ENCODE measurements around the gene CCDC82.
A peak's percentile ranks its signal among the peaks of the same experiment; 100 is the strongest.

The CCDC82 gene

GRCh38 chr11:96365493-96365892, 24.2 kb downstream of the CCDC82 start:
- ChIA-PET CTCF (interaction anchor here (1.0 to 1.2 kb wide), 3 partner anchors 11 to 313 kb away, joined by 3 read pairs; no protein-coding TSS in a partner anchor), POLR2A (no interaction called here)
- WGBS (ENCODE audit: insufficient coverage), result no CpG with 5 or more reads among the region's 1 CpG
- no peaks in the 10 kb centered on the region for H3K4me1 ChIP-seq (ENCODE audit: control extremely low read depth in 1 of 4, control insufficient read depth in 4 of 4, insufficient read depth in 4 of 4, low read length in 3 of 4)
- peaks cover 13 to 43% (median 27%) of the 10 kb centered on the region in 4 experiments for H3K36me3 ChIP-seq (ENCODE audit: control insufficient read depth in 4 of 4, insufficient read depth in 4 of 4, low read length in 3 of 4)
- no peaks in the 10 kb centered on the region for H3K27me3 ChIP-seq (replicated peaks in 2 of 5; ENCODE audit: control insufficient read depth in 4 of 5, insufficient read depth in 5 of 5, low read length in 4 of 5)
- no peak overlapping the region for H3K27ac ChIP-seq (ENCODE audit: insufficient read depth in 1 of 2, low read depth in 1 of 2, low read length in 2 of 2, poor library complexity in 1 of 2, severe bottlenecking in 2 of 2)
- DNase-seq, result no peak
- no peak overlapping the region for H3K4me3 ChIP-seq (ENCODE audit: control insufficient read depth in 1 of 7, extremely low read depth in 1 of 7, insufficient read depth in 4 of 7, low read depth in 2 of 7, low read length in 6 of 7)
- peaks cover 0 to 13% (median 7%) of the 10 kb centered on the region in 5 experiments for H3K9me3 ChIP-seq (ENCODE audit: control extremely low read depth in 1 of 5, control insufficient read depth in 4 of 5, insufficient read depth in 2 of 5, low read depth in 1 of 5, low read length in 4 of 5)

DNA sequence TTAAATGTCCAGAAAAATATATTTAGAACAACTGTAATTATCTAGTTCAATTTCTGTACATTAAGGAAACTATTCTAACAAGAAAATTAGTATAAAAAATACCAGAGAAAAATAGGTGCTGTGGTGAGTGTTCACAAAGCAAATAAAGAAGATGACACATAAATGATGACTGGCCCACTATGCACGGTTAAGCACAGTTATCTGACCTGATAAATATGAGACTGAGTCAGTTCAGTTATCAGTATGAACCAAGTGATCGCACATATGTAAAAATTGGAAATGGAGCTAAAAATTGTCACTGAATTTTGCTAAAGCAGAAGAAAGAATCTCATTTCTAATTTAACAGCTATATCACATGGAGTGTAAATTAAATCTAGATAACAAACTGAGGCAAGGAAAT, 27.9 kb downstream of the CCDC82 start:
- Histone ChIP-seq H3K36me3 (ENCODE audit: control insufficient read depth in 4 of 4, insufficient read depth in 4 of 4, low read length in 3 of 4) (peaks cover 9 to 28% (median 22%) of the 10 kb centered on the region in 4 experiments), H3K4me1 (ENCODE audit: control extremely low read depth in 1 of 4, control insufficient read depth in 4 of 4, insufficient read depth in 4 of 4, low read length in 3 of 4) (no peaks in the 10 kb centered on the region), H3K27ac (ENCODE audit: insufficient read depth in 1 of 2, low read depth in 1 of 2, low read length in 2 of 2, poor library complexity in 1 of 2, severe bottlenecking in 2 of 2) (no peak overlapping the region), H3K27me3 (replicated peaks in 2 of 5; ENCODE audit: control insufficient read depth in 4 of 5, insufficient read depth in 5 of 5, low read length in 4 of 5) (no peaks in the 10 kb centered on the region), H3K4me3 (ENCODE audit: control insufficient read depth in 1 of 7, extremely low read depth in 1 of 7, insufficient read depth in 4 of 7, low read depth in 2 of 7, low read length in 6 of 7) (no peak overlapping the region), H3K9me3 (ENCODE audit: control extremely low read depth in 1 of 5, control insufficient read depth in 4 of 5, insufficient read depth in 2 of 5, low read depth in 1 of 5, low read length in 4 of 5) (no peaks in the 10 kb centered on the region)
- no peak for DNase-seq
- WGBS (ENCODE audit: insufficient coverage), result 82% methylated on average over 1 of the region's 2 CpGs
- POLR2A ChIA-PET, result no interaction called here
- CTCF ChIA-PET, result interaction anchor here (0.9 to 1.1 kb wide), 2 partner anchors 20 to 253 kb away, joined by 3 read pairs; no protein-coding TSS in a partner anchor

- no peaks in the 10 kb centered on the region for H3K27me3 ChIP-seq (replicated peaks in 2 of 5; ENCODE audit: control insufficient read depth in 4 of 5, insufficient read depth in 5 of 5, low read length in 4 of 5)
- ChIA-PET POLR2A (no interaction called here), CTCF (no interaction called here)
- H3K27ac ChIP-seq (ENCODE audit: insufficient read depth in 1 of 2, low read depth in 1 of 2, low read length in 2 of 2, poor library complexity in 1 of 2, severe bottlenecking in 2 of 2), result no peak overlapping the region
- DNase-seq, result no peak
- no peaks in the 10 kb centered on the region for H3K9me3 ChIP-seq (ENCODE audit: control extremely low read depth in 1 of 5, control insufficient read depth in 4 of 5, insufficient read depth in 2 of 5, low read depth in 1 of 5, low read length in 4 of 5)
- no peak overlapping the region for H3K4me3 ChIP-seq (ENCODE audit: control insufficient read depth in 1 of 7, extremely low read depth in 1 of 7, insufficient read depth in 4 of 7, low read depth in 2 of 7, low read length in 6 of 7)
- H3K36me3 ChIP-seq (ENCODE audit: control insufficient read depth in 4 of 4, insufficient read depth in 4 of 4, low read length in 3 of 4), result peaks cover 2 to 31% (median 28%) of the 10 kb centered on the region in 4 experiments
- WGBS (ENCODE audit: insufficient coverage), result 83% methylated on average over 1 of the region's 3 CpGs
- no peaks in the 10 kb centered on the region for H3K4me1 ChIP-seq (ENCODE audit: control extremely low read depth in 1 of 4, control insufficient read depth in 4 of 4, insufficient read depth in 4 of 4, low read length in 3 of 4)
Measured at GRCh38 chr11:96358321-96358720, 31.4 kb downstream of the CCDC82 start.

DNA sequence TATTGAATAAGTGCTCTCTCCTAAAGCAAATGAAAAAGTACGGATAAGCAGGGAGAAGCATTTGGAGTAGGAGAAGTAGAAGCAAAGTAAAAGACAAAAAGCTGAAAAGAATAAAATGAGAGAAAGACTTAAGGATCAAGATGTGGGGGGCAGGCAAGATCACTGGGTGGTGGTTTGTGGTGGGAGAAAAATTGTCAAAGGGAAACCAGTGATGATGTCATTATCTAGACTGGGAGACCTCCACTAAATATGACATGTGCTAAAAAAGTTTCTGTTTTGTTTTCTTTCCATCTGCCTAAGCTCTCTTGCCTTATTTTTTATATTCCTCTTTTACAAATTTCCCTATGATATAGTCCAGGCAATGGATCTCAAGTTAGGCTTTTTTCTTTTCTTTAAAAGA, 31.9 kb downstream of the CCDC82 start:
- WGBS (ENCODE audit: insufficient coverage), result 100% methylated on average over 1 of the region's 1 CpG
- Histone ChIP-seq H3K27ac (ENCODE audit: insufficient read depth in 1 of 2, low read depth in 1 of 2, low read length in 2 of 2, poor library complexity in 1 of 2, severe bottlenecking in 2 of 2) (no peak overlapping the region), H3K36me3 (ENCODE audit: control insufficient read depth in 4 of 4, insufficient read depth in 4 of 4, low read length in 3 of 4) (peaks cover 2 to 31% (median 28%) of the 10 kb centered on the region in 4 experiments), H3K4me3 (ENCODE audit: control insufficient read depth in 1 of 7, extremely low read depth in 1 of 7, insufficient read depth in 4 of 7, low read depth in 2 of 7, low read length in 6 of 7) (no peak overlapping the region), H3K9me3 (ENCODE audit: control extremely low read depth in 1 of 5, control insufficient read depth in 4 of 5, insufficient read depth in 2 of 5, low read depth in 1 of 5, low read length in 4 of 5) (no peaks in the 10 kb centered on the region), H3K4me1 (ENCODE audit: control extremely low read depth in 1 of 4, control insufficient read depth in 4 of 4, insufficient read depth in 4 of 4, low read length in 3 of 4) (no peaks in the 10 kb centered on the region), H3K27me3 (replicated peaks in 2 of 5; ENCODE audit: control insufficient read depth in 4 of 5, insufficient read depth in 5 of 5, low read length in 4 of 5) (no peaks in the 10 kb centered on the region)
- DNase-seq, result peak in 2 of 3 donors; percentile 52 to 53
- CTCF ChIA-PET, result interaction anchor here (1.1 to 1.2 kb wide), 2 partner anchors 14 to 16 kb away, joined by 3 read pairs; partner anchors contain the start of gene MAML2
- POLR2A ChIA-PET, result no interaction called here

DNA sequence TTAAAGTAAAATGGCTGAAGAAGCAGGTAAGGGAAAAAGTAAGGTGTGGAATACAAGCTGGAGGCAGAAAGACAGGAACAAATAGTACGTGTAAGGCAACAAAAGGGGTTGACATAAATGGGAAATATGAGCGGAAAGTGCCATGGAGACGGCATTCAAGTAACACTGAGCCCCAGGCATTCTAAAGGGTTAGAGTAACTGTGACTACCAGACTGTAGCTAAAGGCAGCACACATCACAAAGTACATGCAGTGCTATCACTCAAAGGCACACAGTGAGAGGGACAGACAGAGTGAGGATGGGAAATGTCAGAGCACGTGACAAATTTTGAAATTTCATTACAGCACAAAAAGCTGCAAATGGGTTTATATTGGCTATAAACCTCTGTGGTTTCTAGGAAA, 32.9 kb downstream of the CCDC82 start:
- POLR2A ChIA-PET, result no interaction called here
- CTCF ChIA-PET, result interaction anchor here (1.1 to 1.7 kb wide), 3 partner anchors 13 to 345 kb away, joined by 3 read pairs; partner anchors contain the start of gene MAML2
- H3K27ac ChIP-seq (ENCODE audit: insufficient read depth in 1 of 2, low read depth in 1 of 2, low read length in 2 of 2, poor library complexity in 1 of 2, severe bottlenecking in 2 of 2), result no peak overlapping the region
- H3K4me1 ChIP-seq (ENCODE audit: control extremely low read depth in 1 of 4, control insufficient read depth in 4 of 4, insufficient read depth in 4 of 4, low read length in 3 of 4), result no peaks in the 10 kb centered on the region
- no peaks in the 10 kb centered on the region for H3K27me3 ChIP-seq (replicated peaks in 2 of 5; ENCODE audit: control insufficient read depth in 4 of 5, insufficient read depth in 5 of 5, low read length in 4 of 5)
- no peak overlapping the region for H3K4me3 ChIP-seq (ENCODE audit: control insufficient read depth in 1 of 7, extremely low read depth in 1 of 7, insufficient read depth in 4 of 7, low read depth in 2 of 7, low read length in 6 of 7)
- WGBS (ENCODE audit: insufficient coverage), result 92% methylated on average over 1 of the region's 4 CpGs
- H3K9me3 ChIP-seq (ENCODE audit: control extremely low read depth in 1 of 5, control insufficient read depth in 4 of 5, insufficient read depth in 2 of 5, low read depth in 1 of 5, low read length in 4 of 5), result no peaks in the 10 kb centered on the region
- no peak for DNase-seq
- peaks cover 2 to 32% (median 27%) of the 10 kb centered on the region in 4 experiments for H3K36me3 ChIP-seq (ENCODE audit: control insufficient read depth in 4 of 4, insufficient read depth in 4 of 4, low read length in 3 of 4)

GRCh38 chr11:96342961-96343711, 46.6 kb downstream of the CCDC82 start, which contains the start of gene MAML2:
Gene MAML2 (minus strand): TSS chr11:96343195. CDS start chr11:96341895, 1,300 bp downstream.
- H3K36me3 ChIP-seq (ENCODE audit: control insufficient read depth in 4 of 4, insufficient read depth in 4 of 4, low read length in 3 of 4), result no peaks in the 10 kb centered on the region
- CTCF ChIA-PET, result interaction anchor here (0.6 to 8.1 kb wide), 78 partner anchors 10 to 516 kb away, joined by 3 to 95 read pairs (median 4); partner anchors contain the start of genes CCDC82 and JRKL
- DNase-seq, result peak; percentile 91 to 96 (median 95)
- no peaks in the 10 kb centered on the region for H3K9me3 ChIP-seq (ENCODE audit: control extremely low read depth in 1 of 5, control insufficient read depth in 4 of 5, insufficient read depth in 2 of 5, low read depth in 1 of 5, low read length in 4 of 5)
- no peaks in the 10 kb centered on the region for H3K27me3 ChIP-seq (replicated peaks in 2 of 5; ENCODE audit: control insufficient read depth in 4 of 5, insufficient read depth in 5 of 5, low read length in 4 of 5)
- peaks cover 26 to 47% (median 44%) of the 10 kb centered on the region in 4 experiments for H3K4me1 ChIP-seq (ENCODE audit: control extremely low read depth in 1 of 4, control insufficient read depth in 4 of 4, insufficient read depth in 4 of 4, low read length in 3 of 4)
- POLR2A ChIA-PET, result interaction anchor here (1.0 to 1.2 kb wide), 2 partner anchors 100 to 288 kb away, joined by 4 read pairs; no protein-coding TSS in a partner anchor
- peak within 1 kb of the TSS; percentile 26 to 98 (median 87) for H3K4me3 ChIP-seq (ENCODE audit: control insufficient read depth in 1 of 7, extremely low read depth in 1 of 7, insufficient read depth in 4 of 7, low read depth in 2 of 7, low read length in 6 of 7)
- WGBS (ENCODE audit: insufficient coverage), result 12% methylated on average over 19 of the region's 31 CpGs
- H3K27ac ChIP-seq (ENCODE audit: insufficient read depth in 1 of 2, low read depth in 1 of 2, low read length in 2 of 2, poor library complexity in 1 of 2, severe bottlenecking in 2 of 2), result peak within 1 kb of the TSS; percentile 53 to 67

Measured in common myeloid progenitor, CD34-positive (primary cell).